Measurements from ENCODE around the gene ZP1. TPM values are rescaled to one million over a fixed set of nuclear protein-coding genes. Genes with fewer than 3 reads are reported as not detected.

Gene ZP1
- total and polyA plus RNA-seq, 2 experiments from 2014 or later = not detected

- TF ChIP-seq, protein P1, sequence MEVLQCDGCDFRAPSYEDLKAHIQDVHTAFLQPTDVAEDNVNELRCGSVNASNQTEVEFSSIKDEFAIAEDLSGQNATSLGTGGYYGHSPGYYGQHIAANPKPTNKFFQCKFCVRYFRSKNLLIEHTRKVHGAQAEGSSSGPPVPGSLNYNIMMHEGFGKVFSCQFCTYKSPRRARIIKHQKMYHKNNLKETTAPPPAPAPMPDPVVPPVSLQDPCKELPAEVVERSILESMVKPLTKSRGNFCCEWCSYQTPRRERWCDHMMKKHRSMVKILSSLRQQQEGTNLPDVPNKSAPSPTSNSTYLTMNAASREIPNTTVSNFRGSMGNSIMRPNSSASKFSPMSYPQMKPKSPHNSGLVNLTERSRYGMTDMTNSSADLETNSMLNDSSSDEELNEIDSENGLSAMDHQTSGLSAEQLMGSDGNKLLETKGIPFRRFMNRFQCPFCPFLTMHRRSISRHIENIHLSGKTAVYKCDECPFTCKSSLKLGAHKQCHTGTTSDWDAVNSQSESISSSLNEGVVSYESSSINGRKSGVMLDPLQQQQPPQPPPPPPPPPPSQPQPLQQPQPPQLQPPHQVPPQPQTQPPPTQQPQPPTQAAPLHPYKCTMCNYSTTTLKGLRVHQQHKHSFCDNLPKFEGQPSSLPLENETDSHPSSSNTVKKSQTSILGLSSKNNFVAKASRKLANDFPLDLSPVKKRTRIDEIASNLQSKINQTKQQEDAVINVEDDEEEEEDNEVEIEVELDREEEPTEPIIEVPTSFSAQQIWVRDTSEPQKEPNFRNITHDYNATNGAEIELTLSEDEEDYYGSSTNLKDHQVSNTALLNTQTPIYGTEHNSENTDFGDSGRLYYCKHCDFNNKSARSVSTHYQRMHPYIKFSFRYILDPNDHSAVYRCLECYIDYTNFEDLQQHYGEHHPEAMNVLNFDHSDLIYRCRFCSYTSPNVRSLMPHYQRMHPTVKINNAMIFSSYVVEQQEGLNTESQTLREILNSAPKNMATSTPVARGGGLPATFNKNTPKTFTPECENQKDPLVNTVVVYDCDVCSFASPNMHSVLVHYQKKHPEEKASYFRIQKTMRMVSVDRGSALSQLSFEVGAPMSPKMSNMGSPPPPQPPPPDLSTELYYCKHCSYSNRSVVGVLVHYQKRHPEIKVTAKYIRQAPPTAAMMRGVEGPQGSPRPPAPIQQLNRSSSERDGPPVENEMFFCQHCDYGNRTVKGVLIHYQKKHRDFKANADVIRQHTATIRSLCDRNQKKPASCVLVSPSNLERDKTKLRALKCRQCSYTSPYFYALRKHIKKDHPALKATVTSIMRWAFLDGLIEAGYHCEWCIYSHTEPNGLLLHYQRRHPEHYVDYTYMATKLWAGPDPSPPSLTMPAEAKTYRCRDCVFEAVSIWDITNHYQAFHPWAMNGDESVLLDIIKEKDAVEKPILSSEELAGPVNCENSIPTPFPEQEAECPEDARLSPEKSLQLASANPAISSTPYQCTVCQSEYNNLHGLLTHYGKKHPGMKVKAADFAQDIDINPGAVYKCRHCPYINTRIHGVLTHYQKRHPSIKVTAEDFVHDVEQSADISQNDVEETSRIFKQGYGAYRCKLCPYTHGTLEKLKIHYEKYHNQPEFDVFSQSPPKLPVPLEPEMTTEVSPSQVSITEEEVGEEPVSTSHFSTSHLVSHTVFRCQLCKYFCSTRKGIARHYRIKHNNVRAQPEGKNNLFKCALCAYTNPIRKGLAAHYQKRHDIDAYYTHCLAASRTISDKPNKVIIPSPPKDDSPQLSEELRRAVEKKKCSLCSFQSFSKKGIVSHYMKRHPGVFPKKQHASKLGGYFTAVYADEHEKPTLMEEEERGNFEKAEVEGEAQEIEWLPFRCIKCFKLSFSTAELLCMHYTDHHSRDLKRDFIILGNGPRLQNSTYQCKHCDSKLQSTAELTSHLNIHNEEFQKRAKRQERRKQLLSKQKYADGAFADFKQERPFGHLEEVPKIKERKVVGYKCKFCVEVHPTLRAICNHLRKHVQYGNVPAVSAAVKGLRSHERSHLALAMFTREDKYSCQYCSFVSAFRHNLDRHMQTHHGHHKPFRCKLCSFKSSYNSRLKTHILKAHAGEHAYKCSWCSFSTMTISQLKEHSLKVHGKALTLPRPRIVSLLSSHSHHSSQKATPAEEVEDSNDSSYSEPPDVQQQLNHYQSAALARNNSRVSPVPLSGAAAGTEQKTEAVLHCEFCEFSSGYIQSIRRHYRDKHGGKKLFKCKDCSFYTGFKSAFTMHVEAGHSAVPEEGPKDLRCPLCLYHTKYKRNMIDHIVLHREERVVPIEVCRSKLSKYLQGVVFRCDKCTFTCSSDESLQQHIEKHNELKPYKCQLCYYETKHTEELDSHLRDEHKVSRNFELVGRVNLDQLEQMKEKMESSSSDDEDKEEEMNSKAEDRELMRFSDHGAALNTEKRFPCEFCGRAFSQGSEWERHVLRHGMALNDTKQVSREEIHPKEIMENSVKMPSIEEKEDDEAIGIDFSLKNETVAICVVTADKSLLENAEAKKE (CRISPR knock-in tag; IDR thresholded peaks at IDR 0.05) = no peak
- TF ChIP-seq EZH2 (IDR thresholded peaks at IDR 0.05; ENCODE audit: low read depth, unreplicated experiment) = no peak
- 0 out of 2 replicates have a peak, but pooled peaks have one; percentile 25 for TF ChIP-seq CREB1 (CRISPR knock-in tag; IDR thresholded peaks at IDR 0.05; ENCODE audit: low read depth)
- TF ChIP-seq JUNB (IDR thresholded peaks at IDR 0.05; ENCODE audit: unreplicated experiment) = no peak
- no peak for TF ChIP-seq STAT1 (IDR thresholded peaks at IDR 0.05; ENCODE audit: unreplicated experiment)
- TF ChIP-seq, protein P2, sequence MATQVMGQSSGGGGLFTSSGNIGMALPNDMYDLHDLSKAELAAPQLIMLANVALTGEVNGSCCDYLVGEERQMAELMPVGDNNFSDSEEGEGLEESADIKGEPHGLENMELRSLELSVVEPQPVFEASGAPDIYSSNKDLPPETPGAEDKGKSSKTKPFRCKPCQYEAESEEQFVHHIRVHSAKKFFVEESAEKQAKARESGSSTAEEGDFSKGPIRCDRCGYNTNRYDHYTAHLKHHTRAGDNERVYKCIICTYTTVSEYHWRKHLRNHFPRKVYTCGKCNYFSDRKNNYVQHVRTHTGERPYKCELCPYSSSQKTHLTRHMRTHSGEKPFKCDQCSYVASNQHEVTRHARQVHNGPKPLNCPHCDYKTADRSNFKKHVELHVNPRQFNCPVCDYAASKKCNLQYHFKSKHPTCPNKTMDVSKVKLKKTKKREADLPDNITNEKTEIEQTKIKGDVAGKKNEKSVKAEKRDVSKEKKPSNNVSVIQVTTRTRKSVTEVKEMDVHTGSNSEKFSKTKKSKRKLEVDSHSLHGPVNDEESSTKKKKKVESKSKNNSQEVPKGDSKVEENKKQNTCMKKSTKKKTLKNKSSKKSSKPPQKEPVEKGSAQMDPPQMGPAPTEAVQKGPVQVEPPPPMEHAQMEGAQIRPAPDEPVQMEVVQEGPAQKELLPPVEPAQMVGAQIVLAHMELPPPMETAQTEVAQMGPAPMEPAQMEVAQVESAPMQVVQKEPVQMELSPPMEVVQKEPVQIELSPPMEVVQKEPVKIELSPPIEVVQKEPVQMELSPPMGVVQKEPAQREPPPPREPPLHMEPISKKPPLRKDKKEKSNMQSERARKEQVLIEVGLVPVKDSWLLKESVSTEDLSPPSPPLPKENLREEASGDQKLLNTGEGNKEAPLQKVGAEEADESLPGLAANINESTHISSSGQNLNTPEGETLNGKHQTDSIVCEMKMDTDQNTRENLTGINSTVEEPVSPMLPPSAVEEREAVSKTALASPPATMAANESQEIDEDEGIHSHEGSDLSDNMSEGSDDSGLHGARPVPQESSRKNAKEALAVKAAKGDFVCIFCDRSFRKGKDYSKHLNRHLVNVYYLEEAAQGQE (IDR thresholded peaks at IDR 0.05; ENCODE audit: unreplicated experiment) = no peak
Observed at GRCh38 chr11:60906132-60906972, 39.0 kb downstream of the ZP1 start, which contains the start of gene PRPF19 (continued).

Data from GM23338 (cell line).